ENCODE data around the gene GPALPP1. TPM values are rescaled to one million over a fixed set of nuclear protein-coding genes. Genes with fewer than 3 reads are reported as not detected.

The GPALPP1 gene
- total RNA-seq, 2 experiments from 2014 or later = 18.9 to 20.8 TPM

DNA sequence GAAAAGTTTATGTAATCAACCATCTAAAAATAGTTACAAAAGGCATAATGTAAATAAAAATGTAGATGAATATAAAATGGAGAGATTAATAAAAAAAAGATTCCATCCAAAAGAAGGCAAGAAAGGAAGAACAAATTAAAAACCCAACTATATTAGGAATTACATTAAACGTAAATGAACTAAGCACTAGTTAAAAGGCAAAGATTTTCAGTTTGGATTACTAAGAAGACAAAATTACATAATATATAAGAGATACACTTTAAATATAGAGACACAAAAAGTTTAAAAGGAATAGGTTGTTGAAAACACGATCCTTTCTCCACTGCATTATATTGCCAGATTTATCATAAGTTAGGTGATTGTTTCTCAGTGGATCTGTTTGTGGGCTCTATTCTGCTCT, 27.3 kb upstream of the GPALPP1 start:
- Histone ChIP-seq H3K4me3 (ENCODE audit: low read length) (no peak overlapping the region), H3K27ac (ENCODE audit: low read depth in 1 of 2, low read length in 2 of 2) (no peak overlapping the region), H3K27me3 (ENCODE audit: control insufficient read depth in 1 of 2, insufficient read depth in 2 of 2, low read length in 2 of 2) (no peaks in the 10 kb centered on the region), H3K9me3 (ENCODE audit: control insufficient read depth in 1 of 2, insufficient read depth in 1 of 2, low read length in 2 of 2) (peaks cover 0 to 12% of the 10 kb centered on the region in 2 experiments), H3K36me3 (ENCODE audit: insufficient read depth, low read length) (peaks cover 28% of the 10 kb centered on the region), H3K4me1 (ENCODE audit: insufficient read depth, low read length) (no peaks in the 10 kb centered on the region)
- H3K36me3 Mint-ChIP-seq (ENCODE audit: low read depth) = peaks cover 75% of the 10 kb centered on the region
- H3K4me1 Mint-ChIP-seq (ENCODE audit: low read depth) = no peaks in the 10 kb centered on the region
- ATAC-seq (ENCODE audit: poor library complexity) = no peak
- ChIA-PET POLR2A (no interaction called here), CTCF (no interaction called here)
- peaks cover 2% of the 10 kb centered on the region for H3K9me3 Mint-ChIP-seq
- no peak for DNase-seq
- H3K27me3 Mint-ChIP-seq = no peaks in the 10 kb centered on the region
- no peak overlapping the region for H3K27ac Mint-ChIP-seq
- intact Hi-C loops (cut with DNase I, micrococcal nuclease) = no loop called here
- no peak overlapping the region for H3K4me3 Mint-ChIP-seq
- TF ChIP-seq, protein P1, sequence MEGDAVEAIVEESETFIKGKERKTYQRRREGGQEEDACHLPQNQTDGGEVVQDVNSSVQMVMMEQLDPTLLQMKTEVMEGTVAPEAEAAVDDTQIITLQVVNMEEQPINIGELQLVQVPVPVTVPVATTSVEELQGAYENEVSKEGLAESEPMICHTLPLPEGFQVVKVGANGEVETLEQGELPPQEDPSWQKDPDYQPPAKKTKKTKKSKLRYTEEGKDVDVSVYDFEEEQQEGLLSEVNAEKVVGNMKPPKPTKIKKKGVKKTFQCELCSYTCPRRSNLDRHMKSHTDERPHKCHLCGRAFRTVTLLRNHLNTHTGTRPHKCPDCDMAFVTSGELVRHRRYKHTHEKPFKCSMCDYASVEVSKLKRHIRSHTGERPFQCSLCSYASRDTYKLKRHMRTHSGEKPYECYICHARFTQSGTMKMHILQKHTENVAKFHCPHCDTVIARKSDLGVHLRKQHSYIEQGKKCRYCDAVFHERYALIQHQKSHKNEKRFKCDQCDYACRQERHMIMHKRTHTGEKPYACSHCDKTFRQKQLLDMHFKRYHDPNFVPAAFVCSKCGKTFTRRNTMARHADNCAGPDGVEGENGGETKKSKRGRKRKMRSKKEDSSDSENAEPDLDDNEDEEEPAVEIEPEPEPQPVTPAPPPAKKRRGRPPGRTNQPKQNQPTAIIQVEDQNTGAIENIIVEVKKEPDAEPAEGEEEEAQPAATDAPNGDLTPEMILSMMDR (IDR thresholded peaks at IDR 0.05) = no peak

DNA sequence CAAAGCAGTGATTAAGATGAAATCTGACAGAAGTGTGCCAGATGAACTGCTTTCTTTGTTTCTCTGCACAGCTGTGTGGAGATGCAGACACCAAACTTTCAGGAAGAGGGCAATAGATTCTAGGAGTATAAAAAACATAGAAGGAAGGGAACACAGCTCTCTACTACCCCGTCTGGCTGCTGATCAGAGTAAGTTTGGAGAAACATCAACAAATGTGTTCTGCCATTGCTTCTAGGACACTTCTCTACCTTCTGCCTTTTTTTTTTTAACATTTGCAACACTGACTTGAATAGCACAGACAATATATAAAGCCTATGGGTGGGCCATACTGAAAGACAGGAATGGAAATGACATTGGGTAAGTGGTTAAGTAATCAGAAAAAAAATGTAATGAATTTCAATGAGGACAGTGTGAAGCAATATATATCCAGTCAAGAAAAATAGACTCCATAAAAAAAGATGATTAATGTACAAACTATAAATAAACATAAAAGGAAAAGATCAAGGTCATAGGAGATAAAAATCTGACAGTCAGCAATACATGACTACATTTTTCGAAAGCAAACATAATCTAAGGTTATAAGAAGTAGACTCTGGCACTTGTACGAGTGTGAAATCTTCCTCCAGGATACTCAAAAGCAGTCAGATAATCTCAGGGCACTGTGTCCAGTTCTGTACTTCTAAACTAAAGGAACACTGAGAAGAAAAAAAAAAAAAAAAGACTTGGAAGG, 21.5 kb upstream of the GPALPP1 start:
- ChIA-PET POLR2A (no interaction called here), CTCF (no interaction called here)
- DNase-seq (no peak), ATAC-seq (ENCODE audit: poor library complexity) (no peak)
- peaks cover 0 to under 1% of the 10 kb centered on the region in 2 experiments for H3K9me3 ChIP-seq (ENCODE audit: control insufficient read depth in 1 of 2, insufficient read depth in 1 of 2, low read length in 2 of 2)
- TF ChIP-seq, protein P1 (IDR thresholded peaks at IDR 0.05) = no peak
- intact Hi-C loops (cut with DNase I, micrococcal nuclease) = no loop called here
- H3K4me3 ChIP-seq (ENCODE audit: low read length) = no peak overlapping the region
- Mint-ChIP-seq H3K9me3 (no peaks in the 10 kb centered on the region), H3K4me3 (no peak overlapping the region), H3K36me3 (ENCODE audit: low read depth) (peaks cover 50% of the 10 kb centered on the region), H3K27me3 (no peaks in the 10 kb centered on the region), H3K4me1 (ENCODE audit: low read depth) (no peaks in the 10 kb centered on the region), H3K27ac (no peak overlapping the region)
- H3K27ac ChIP-seq (ENCODE audit: low read depth in 1 of 2, low read length in 2 of 2) = no peak overlapping the region
- H3K4me1 ChIP-seq (ENCODE audit: insufficient read depth, low read length) = no peaks in the 10 kb centered on the region
- H3K27me3 ChIP-seq (ENCODE audit: control insufficient read depth in 1 of 2, insufficient read depth in 2 of 2, low read length in 2 of 2) = no peaks in the 10 kb centered on the region
- peaks cover 24% of the 10 kb centered on the region for H3K36me3 ChIP-seq (ENCODE audit: insufficient read depth, low read length)

DNA sequence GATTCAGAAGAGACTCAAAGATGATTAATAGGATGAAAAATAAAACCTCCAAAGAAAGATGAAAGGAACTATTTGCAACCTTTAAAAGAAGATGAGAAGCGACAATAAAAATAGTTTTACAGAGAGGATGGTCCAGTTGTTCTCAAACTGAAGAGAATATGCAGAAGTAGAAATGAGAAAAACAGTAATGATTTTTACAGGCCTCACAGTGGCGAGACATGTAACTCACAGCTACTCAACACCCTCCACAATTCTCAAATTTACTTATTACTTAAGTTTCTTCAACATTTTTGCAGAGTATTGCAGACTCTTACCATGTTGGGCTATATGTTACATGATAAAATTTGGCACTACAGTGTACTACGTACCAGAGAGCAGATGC, 20.9 kb upstream of the GPALPP1 start:
- no peak for DNase-seq
- Mint-ChIP-seq H3K4me1 (ENCODE audit: low read depth) (no peaks in the 10 kb centered on the region), H3K36me3 (ENCODE audit: low read depth) (peaks cover 44% of the 10 kb centered on the region), H3K9me3 (no peaks in the 10 kb centered on the region), H3K4me3 (no peak overlapping the region), H3K27me3 (no peaks in the 10 kb centered on the region), H3K27ac (no peak overlapping the region)
- Histone ChIP-seq H3K4me1 (ENCODE audit: insufficient read depth, low read length) (no peaks in the 10 kb centered on the region), H3K9me3 (ENCODE audit: control insufficient read depth in 1 of 2, insufficient read depth in 1 of 2, low read length in 2 of 2) (no peaks in the 10 kb centered on the region), H3K27ac (ENCODE audit: low read depth in 1 of 2, low read length in 2 of 2) (no peak overlapping the region), H3K27me3 (ENCODE audit: control insufficient read depth in 1 of 2, insufficient read depth in 2 of 2, low read length in 2 of 2) (no peaks in the 10 kb centered on the region), H3K4me3 (ENCODE audit: low read length) (no peak overlapping the region), H3K36me3 (ENCODE audit: insufficient read depth, low read length) (peaks cover 22% of the 10 kb centered on the region)
- intact Hi-C loops (cut with DNase I, micrococcal nuclease) = no loop called here
- ChIA-PET POLR2A (no interaction called here), CTCF (no interaction called here)
- TF ChIP-seq, protein P1 (IDR thresholded peaks at IDR 0.05) = no peak
- ATAC-seq (ENCODE audit: poor library complexity) = no peak
